ENCODE data around the gene RAX2. TPM values are rescaled to one million over a fixed set of nuclear protein-coding genes. Genes with fewer than 3 reads are reported as not detected.

RAX2 gene
- total and polyA plus RNA-seq, 2 of the 13 experiments (the other 11 are each of a cell fraction or from before 2014, with no cell fraction given): not detected

- no peak for TF ChIP-seq ZNF574 (CRISPR knock-in tag; IDR thresholded peaks at IDR 0.05)
Measured at GRCh38 chr19:3723883-3724282, 48.1 kb downstream of the RAX2 start (continued).

GRCh38 chr19:3723110-3723488 lies 48.9 kb downstream of the RAX2 start:
- CTCF ChIA-PET (ENCODE audit: low intra/inter-chr PET ratio, low total read pairs): no interaction called here
- no peak overlapping the region for H3K4me3 ChIP-seq (replicated peaks in 1 of 3; ENCODE audit: insufficient read depth in 1 of 3, low read depth in 2 of 3, low read length in 3 of 3)
- H2AFZ ChIP-seq (ENCODE audit: low read length): no peak overlapping the region
- ATAC-seq (no peak), FAIRE-seq (no peak), DNase-seq (ENCODE audit: low spot score) (no peak)
- WGBS (ENCODE audit: low lambda C conversion rate): 89% methylated on average over 5 of the region's 5 CpGs
- intact Hi-C loops (cut with micrococcal nuclease; ENCODE audit: unreplicated experiment): no loop called here
- no peak overlapping the region for H3K27ac ChIP-seq (ENCODE audit: extremely low read length, insufficient read depth, low read length)
- H3K36me3 ChIP-seq (replicated peaks in 1 of 2; ENCODE audit: control insufficient read depth in 1 of 2, insufficient read depth in 2 of 2, low read length in 2 of 2): no peaks in the 10 kb centered on the region
- peaks cover 28% of the 10 kb centered on the region for H3K4me1 ChIP-seq (ENCODE audit: insufficient read depth, low read length)
- BruUV-seq (replicated peaks): no TSS peak
- no peak for TF ChIP-seq RARA (CRISPR knock-in tag; IDR thresholded peaks at IDR 0.05)
- no peak for TF ChIP-seq ZBTB34 (CRISPR knock-in tag; IDR thresholded peaks at IDR 0.05)
- TF ChIP-seq SP4 (CRISPR knock-in tag; IDR thresholded peaks at IDR 0.05): no peak
- TF ChIP-seq PRDM15 (CRISPR knock-in tag; IDR thresholded peaks at IDR 0.05): 0 out of 2 replicates have a peak, but pooled peaks have one; percentile 30
- POLR2A ChIA-PET: no interaction called here
- no peaks in the 10 kb centered on the region for H3K79me2 ChIP-seq (ENCODE audit: insufficient read depth, low read length)
- H3K4me2 ChIP-seq (ENCODE audit: low read depth, low read length): no peak overlapping the region
- no peak overlapping the region for H3K9ac ChIP-seq (ENCODE audit: insufficient read depth, low read depth, low read length)
- no peaks in the 10 kb centered on the region; a peak in 1 of 5 replicates for H3K27me3 ChIP-seq (ENCODE audit: control insufficient read depth in 1 of 2, insufficient read depth in 2 of 2, low read length in 2 of 2)
- in situ Hi-C loops (cut with HindIII; ENCODE audit: extremely low pct_ligation_motif_present, low pct_unique_long_range_greater_than_20kb): no loop called here
- H4K20me1 ChIP-seq (ENCODE audit: insufficient read depth, low read length): no peaks in the 10 kb centered on the region
- no peaks in the 10 kb centered on the region for H3K9me3 ChIP-seq (ENCODE audit: low read length)
